ENCODE results near the gene MRGPRD. TPM values are rescaled to one million over a fixed set of nuclear protein-coding genes. Genes with fewer than 3 reads are reported as not detected.

The MRGPRD gene
- total and polyA plus RNA-seq, 2 of the 8 experiments (the other 6 are each of a cell fraction or from before 2014, with no cell fraction given), result not detected

DNA sequence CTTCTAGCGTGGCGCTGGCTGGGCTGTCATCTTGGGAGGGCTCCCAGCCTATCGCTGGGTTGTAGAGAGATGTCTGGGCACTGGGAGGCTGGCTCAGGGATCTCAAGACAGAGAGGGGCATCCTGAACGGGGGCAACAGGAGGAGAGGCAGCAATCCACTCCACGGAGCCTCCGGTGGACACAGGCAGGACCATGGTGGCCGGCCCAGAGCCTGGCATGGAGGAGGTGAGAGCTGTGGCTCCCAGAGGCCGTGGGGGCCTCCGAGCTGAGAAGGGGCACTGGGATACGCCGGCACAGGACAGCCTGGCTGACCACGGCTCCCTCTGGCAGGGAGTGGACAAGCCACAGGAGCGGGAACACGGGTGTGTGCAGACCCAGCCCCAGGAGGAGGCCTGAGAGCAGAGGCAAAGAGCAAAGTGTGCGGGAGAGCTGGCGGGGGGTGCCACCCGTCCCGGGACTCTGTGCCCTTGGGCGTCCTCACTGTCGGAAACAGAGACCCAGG lies 23.1 kb upstream of the MRGPRD start:
- ChIA-PET POLR2A (ENCODE audit: partially characterized antibody) (no interaction called here), CTCF (ENCODE audit: partially characterized antibody) (interaction anchor here (0.9 kb wide), 1 partner anchor 10 kb away, joined by 3 read pairs; no protein-coding TSS in a partner anchor)
- Histone ChIP-seq H2BK15ac (ENCODE audit: low read length) (no peak overlapping the region), H3K79me1 (ENCODE audit: low read depth, low read length) (no peaks in the 10 kb centered on the region), H3K56ac (replicated peaks; ENCODE audit: insufficient read length, low read depth, low read length) (no peak overlapping the region), H3K27me3 (replicated peaks in 1 of 4; ENCODE audit: control insufficient read depth in 3 of 4, extremely low read depth in 1 of 4, insufficient read depth in 3 of 4, low read length in 3 of 4) (no peaks in the 10 kb centered on the region), H3K18ac (ENCODE audit: extremely low read depth, low read length) (no peak overlapping the region), H3K4me2 (ENCODE audit: insufficient read depth in 1 of 2, low read depth in 2 of 2, low read length in 2 of 2) (no peak overlapping the region), H3K9ac (replicated peaks in 1 of 4; ENCODE audit: extremely low read depth in 1 of 4, low read depth in 3 of 4, low read length in 3 of 4) (no peak overlapping the region), H2BK5ac (ENCODE audit: low read depth, low read length) (no peak overlapping the region), H4K8ac (ENCODE audit: extremely low read depth, insufficient read depth, low read length) (no peak overlapping the region), H3K23me2 (ENCODE audit: low read depth, low read length) (no peaks in the 10 kb centered on the region), H3K79me2 (ENCODE audit: control insufficient read depth in 1 of 2, insufficient read depth in 2 of 2, low read length in 2 of 2) (no peaks in the 10 kb centered on the region), H2AK5ac (ENCODE audit: low read depth, low read length) (no peak overlapping the region), H2AFZ (ENCODE audit: low read length) (no peak overlapping the region), H3K4ac (replicated peaks; ENCODE audit: insufficient read length, low read depth, low read length) (no peak overlapping the region), H3K14ac (ENCODE audit: insufficient read length) (no peak overlapping the region), H4K91ac (replicated peaks; ENCODE audit: insufficient read length, low read length) (no peak overlapping the region), H3K27ac (ENCODE audit: low read depth, low read length) (no peak overlapping the region), H3K9me3 (ENCODE audit: insufficient read depth in 2 of 2, low read depth in 1 of 2, low read length in 1 of 2) (no peaks in the 10 kb centered on the region), H3K36me3 (ENCODE audit: control insufficient read depth in 2 of 4, insufficient read depth in 4 of 4, low read length in 3 of 4) (no peaks in the 10 kb centered on the region; a peak in 1 of 8 replicates), H2BK120ac (replicated peaks; ENCODE audit: low read depth, low read length) (no peak overlapping the region), H3K4me1 (replicated peaks in 1 of 4; ENCODE audit: control insufficient read depth in 3 of 4, insufficient read depth in 4 of 4, low read length in 3 of 4) (peaks cover 0 to 3% (median 0%) of the 10 kb centered on the region in 4 experiments; a peak in 2 of 7 replicates), H4K20me1 (replicated peaks in 1 of 2; ENCODE audit: control insufficient read depth in 1 of 2, insufficient read depth in 2 of 2, low read length in 2 of 2) (no peaks in the 10 kb centered on the region), H2BK20ac (ENCODE audit: low read length) (no peak overlapping the region), H3K23ac (ENCODE audit: insufficient read length) (no peak overlapping the region), H3K4me3 (ENCODE audit: extremely low read depth in 1 of 4, insufficient read depth in 2 of 4, low read depth in 3 of 4, low read length in 4 of 4) (no peak overlapping the region), H2BK12ac (ENCODE audit: low read depth, low read length) (no peak overlapping the region), H4K5ac (ENCODE audit: insufficient read length, low read depth, low read length) (no peak overlapping the region)
- DNase-seq (ENCODE audit: low read depth in 1 of 2, low spot score in 2 of 2) (no peak), FAIRE-seq (no peak)
- TF ChIP-seq CREB1 (IDR thresholded peaks at IDR 0.05) (no peak), KDM1A (IDR thresholded peaks at IDR 0.05; ENCODE audit: borderline replicate concordance, low read length) (no peak), JUN (IDR thresholded peaks at IDR 0.05; ENCODE audit: low read depth, low read length) (no peak), RNF2 (IDR thresholded peaks at IDR 0.05; ENCODE audit: borderline replicate concordance, low read depth, low read length, missing control alignments, poor library complexity, severe bottlenecking) (no peak), ZNF274 (IDR thresholded peaks at IDR 0.05; ENCODE audit: borderline replicate concordance, extremely low read depth, low read length) (no peak), BACH1 (IDR thresholded peaks at IDR 0.05; ENCODE audit: low read length) (no peak)
- WGBS, 2 experiments (ENCODE audit: extremely low coverage in 1 of 2, insufficient coverage in 1 of 2, insufficient read length in 1 of 2, insufficient replicate concordance in 2 of 2, low coverage in 1 of 2, low lambda C conversion rate in 2 of 2, missing lambda C conversion rate in 1 of 2), result 89% methylated on average over 20 of the region's 20 CpGs; no CpG with 5 or more reads in 1 of the 2 experiments

All from H1 (cell line).